ENCODE results near the gene BAMBI. TPM values are rescaled to one million over a fixed set of nuclear protein-coding genes. Genes with fewer than 3 reads are reported as not detected.

Gene BAMBI
- total and polyA plus RNA-seq, 7 donors: 0.87 to 5.3 (median 3.6) TPM

- Histone ChIP-seq H3K9me3 (no peaks in the 10 kb centered on the region), H3K4me3 (no peak overlapping the region), H3K4me1 (peaks cover 0 to 30% (median 28%) of the 10 kb centered on the region in 4 donors), H3K36me3 (no peaks in the 10 kb centered on the region), H3K27me3 (peaks cover 0 to 26% (median 3%) of the 10 kb centered on the region in 3 donors), H3K27ac (no peak overlapping the region)
- WGBS, 2 donors: 35 to 85% methylated on average over 3 of the region's 3 CpGs
- DNase-seq: no peak
- TF ChIP-seq POLR2AphosphoS5 (IDR thresholded peaks at IDR 0.05): no peak
- no peak for TF ChIP-seq POLR2A (IDR thresholded peaks at IDR 0.05)
- TF ChIP-seq, protein P1, sequence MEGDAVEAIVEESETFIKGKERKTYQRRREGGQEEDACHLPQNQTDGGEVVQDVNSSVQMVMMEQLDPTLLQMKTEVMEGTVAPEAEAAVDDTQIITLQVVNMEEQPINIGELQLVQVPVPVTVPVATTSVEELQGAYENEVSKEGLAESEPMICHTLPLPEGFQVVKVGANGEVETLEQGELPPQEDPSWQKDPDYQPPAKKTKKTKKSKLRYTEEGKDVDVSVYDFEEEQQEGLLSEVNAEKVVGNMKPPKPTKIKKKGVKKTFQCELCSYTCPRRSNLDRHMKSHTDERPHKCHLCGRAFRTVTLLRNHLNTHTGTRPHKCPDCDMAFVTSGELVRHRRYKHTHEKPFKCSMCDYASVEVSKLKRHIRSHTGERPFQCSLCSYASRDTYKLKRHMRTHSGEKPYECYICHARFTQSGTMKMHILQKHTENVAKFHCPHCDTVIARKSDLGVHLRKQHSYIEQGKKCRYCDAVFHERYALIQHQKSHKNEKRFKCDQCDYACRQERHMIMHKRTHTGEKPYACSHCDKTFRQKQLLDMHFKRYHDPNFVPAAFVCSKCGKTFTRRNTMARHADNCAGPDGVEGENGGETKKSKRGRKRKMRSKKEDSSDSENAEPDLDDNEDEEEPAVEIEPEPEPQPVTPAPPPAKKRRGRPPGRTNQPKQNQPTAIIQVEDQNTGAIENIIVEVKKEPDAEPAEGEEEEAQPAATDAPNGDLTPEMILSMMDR (IDR thresholded peaks at IDR 0.05): no peak
- TF ChIP-seq EP300 (IDR thresholded peaks at IDR 0.05): no peak
- intact Hi-C loops (cut with DNase I): no loop called here
Measured at GRCh38 chr10:28674782-28675181, 2.5 kb upstream of the BAMBI start.

GRCh38 chr10:28676326-28676967 lies 874 bp upstream of the BAMBI start:
- Histone ChIP-seq H3K4me1 (peaks cover 0 to 45% (median 40%) of the 10 kb centered on the region in 4 donors), H3K4me3 (peak overlapping the region; percentile 37 to 93 (median 72)), H3K9me3 (no peaks in the 10 kb centered on the region), H3K36me3 (no peaks in the 10 kb centered on the region), H3K27me3 (peaks cover 0 to 11% (median 0%) of the 10 kb centered on the region in 3 donors), H3K27ac (peak overlapping the region in 1 of 4 donors; percentile 60)
- DNase-seq: peak; percentile 73
- 6% methylated on average over 25 of the region's 25 CpGs for WGBS, 2 donors
- peak in 1 of 4 donors; percentile 28 for TF ChIP-seq POLR2AphosphoS5 (IDR thresholded peaks at IDR 0.05)
- TF ChIP-seq, protein P1 (IDR thresholded peaks at IDR 0.05): no peak
- intact Hi-C loops (cut with DNase I): no loop called here

- intact Hi-C loops (cut with DNase I): loop anchor here (1.0 kb wide), 2 partner anchors 313 to 625 kb away; no protein-coding TSS in a partner anchor
- peaks cover 0 to 49% (median 40%) of the 10 kb centered on the region in 4 donors for H3K4me1 ChIP-seq
- peak overlapping the region; percentile 64 to 86 (median 77) for H3K27ac ChIP-seq
- H3K27me3 ChIP-seq: peaks cover 0 to 11% (median 0%) of the 10 kb centered on the region in 3 donors
- no peak for DNase-seq
- no peaks in the 10 kb centered on the region for H3K9me3 ChIP-seq
- H3K36me3 ChIP-seq: no peaks in the 10 kb centered on the region
- TF ChIP-seq POLR2AphosphoS5 (IDR thresholded peaks at IDR 0.05): no peak
- TF ChIP-seq EP300 (IDR thresholded peaks at IDR 0.05): no peak
- no peak for TF ChIP-seq POLR2A (IDR thresholded peaks at IDR 0.05)
- TF ChIP-seq, protein P1 (IDR thresholded peaks at IDR 0.05): no peak
- peak overlapping the region; percentile 59 to 93 (median 78) for H3K4me3 ChIP-seq
- 1 to 3% methylated on average over 54 of the region's 54 CpGs for WGBS, 2 donors
Measured at GRCh38 chr10:28677888-28678686, 766 bp downstream of the BAMBI start.

DNA sequence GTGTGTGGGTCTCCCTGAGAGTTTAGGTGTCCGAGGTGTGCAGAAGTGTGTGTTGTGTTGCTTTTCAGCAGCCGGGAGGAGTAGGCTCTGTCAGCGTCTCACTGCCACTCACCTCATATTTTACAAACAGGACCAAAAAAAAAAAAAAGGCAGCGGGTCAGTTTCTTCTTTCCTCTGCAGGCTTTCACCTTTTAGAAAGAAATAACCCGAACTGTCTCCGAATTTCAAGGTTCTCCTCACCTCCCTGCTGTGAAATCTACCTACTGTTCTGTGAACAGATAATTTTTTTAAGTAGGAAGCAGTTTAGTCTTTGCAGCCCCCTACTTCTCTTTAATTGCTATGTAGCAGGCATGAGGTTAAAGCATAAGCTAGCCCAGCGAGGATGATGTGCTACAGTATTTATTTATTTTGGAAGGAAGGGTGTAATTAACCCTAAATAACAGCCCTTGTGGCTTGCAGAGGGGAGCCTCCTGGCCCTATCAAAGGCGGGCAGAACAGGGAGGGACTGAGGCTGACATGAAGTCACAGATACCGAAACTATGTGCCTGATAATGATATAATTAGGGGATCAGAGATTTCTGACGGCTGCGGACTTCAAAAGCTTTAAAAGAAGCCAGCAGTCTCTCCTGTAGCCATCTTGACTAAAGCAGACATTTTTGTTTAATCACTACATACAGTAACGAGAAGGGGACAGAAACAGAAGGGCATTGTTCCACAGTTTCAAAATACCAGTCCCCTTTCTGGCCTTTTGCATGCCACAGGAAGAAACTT lies 1.6 kb downstream of the BAMBI start:
- peak overlapping the region in 3 of 4 donors; percentile 0 to 86 (median 78) for H3K27ac ChIP-seq
- 5 to 10% methylated on average over 12 of the region's 12 CpGs for WGBS, 2 donors
- intact Hi-C loops (cut with DNase I): no loop called here

More for the DNA sequence above, 1.6 kb downstream of the BAMBI start:
- Histone ChIP-seq H3K4me3 (peak overlapping the region; percentile 59 to 93 (median 78)), H3K4me1 (peaks cover 0 to 49% (median 40%) of the 10 kb centered on the region in 4 donors), H3K9me3 (no peaks in the 10 kb centered on the region), H3K36me3 (no peaks in the 10 kb centered on the region), H3K27me3 (peaks cover 0 to 11% (median 0%) of the 10 kb centered on the region in 3 donors)
- DNase-seq: no peak
- TF ChIP-seq, protein P1 (IDR thresholded peaks at IDR 0.05): no peak
- no peak for TF ChIP-seq POLR2AphosphoS5 (IDR thresholded peaks at IDR 0.05)
- no peak for TF ChIP-seq EP300 (IDR thresholded peaks at IDR 0.05)
- TF ChIP-seq POLR2A (IDR thresholded peaks at IDR 0.05): no peak

All from sigmoid colon (tissue), 7 donors.